Measurements from ENCODE around the gene SLC22A3. TPM values are rescaled to one million over a fixed set of nuclear protein-coding genes. Genes with fewer than 3 reads are reported as not detected.
A peak's percentile ranks its signal among the peaks of the same experiment; 100 is the strongest.
"Not testable (repeated sequence)": the region's sequence is repeated elsewhere in the genome, so short reads cannot be mapped to it uniquely, and the experiment has no call there.

Gene SLC22A3
- total and polyA plus RNA-seq, 2 donors: 9.1 to 11.0 TPM

DNA sequence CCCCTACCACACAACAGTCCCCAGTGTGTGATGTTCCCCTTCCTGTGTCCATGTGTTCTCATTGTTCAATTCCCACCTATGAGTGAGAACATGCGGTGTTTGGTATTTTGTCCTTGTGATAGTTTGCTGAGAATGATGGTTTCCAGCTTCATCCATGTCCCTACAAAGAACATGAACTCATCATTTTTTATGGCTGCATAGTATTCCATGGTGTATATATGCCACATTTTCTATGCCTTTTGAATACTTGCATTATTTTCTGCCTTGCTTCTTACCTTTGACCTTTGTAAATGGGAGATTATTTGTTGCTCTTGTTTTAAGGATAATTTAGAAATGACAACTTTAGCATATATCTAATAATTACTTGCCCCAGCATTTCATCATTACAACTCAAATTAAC lies 45.3 kb downstream of the SLC22A3 start:
- H3K36me3 ChIP-seq (ENCODE audit: insufficient read depth); H3K4me1 ChIP-seq (ENCODE audit: insufficient read depth); H3K4me3 ChIP-seq (ENCODE audit: low read depth, low read length); DNase-seq (ENCODE audit: extremely low spot score); H3K27ac ChIP-seq (ENCODE audit: low read depth): not testable (repeated sequence)
- 96% methylated on average over 1 of the region's 1 CpG for WGBS

DNA sequence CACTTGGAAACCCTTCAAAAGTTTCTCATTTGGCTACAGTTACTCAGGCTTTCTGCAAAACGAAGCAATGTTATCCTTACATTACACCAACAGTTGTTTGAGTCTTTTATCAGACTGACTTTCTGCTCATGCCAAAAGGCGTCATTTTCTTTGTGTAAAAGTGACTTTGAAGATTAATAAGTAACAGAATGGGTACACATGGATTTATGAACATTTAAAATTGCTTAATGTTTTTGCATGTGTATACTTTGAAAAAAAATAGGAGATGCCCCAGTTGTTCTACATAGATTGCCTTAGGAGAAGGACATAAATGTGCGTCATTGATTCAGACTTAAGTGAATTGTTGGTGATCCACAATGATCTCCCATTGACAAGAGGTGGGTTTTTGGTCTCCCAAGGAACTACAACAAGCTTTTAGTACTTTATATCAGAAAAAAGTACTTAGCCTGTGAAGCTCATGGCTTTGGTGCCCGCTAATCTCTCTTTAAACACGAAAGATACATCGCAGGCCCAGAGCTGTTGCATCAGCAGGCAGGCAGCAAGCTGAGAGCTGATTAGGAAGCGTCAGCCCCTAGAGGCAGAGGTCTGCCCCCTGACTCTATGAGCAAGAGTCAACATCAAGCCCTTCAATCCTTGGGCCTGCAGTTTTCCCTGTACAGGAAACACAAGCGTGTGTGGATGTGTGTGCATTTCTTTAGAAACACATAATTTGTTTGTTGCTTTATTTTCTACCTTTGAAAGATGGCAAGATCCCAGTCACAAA lies 45.9 kb downstream of the SLC22A3 start:
- Histone ChIP-seq H3K36me3 (ENCODE audit: insufficient read depth) (no peaks in the 10 kb centered on the region), H3K4me3 (ENCODE audit: low read depth, low read length) (no peak overlapping the region), H3K27ac (ENCODE audit: low read depth) (no peak overlapping the region), H3K4me1 (ENCODE audit: insufficient read depth) (peaks cover 2% of the 10 kb centered on the region)
- 49% methylated on average over 8 of the region's 8 CpGs for WGBS
- DNase-seq (ENCODE audit: extremely low spot score): no peak

DNA sequence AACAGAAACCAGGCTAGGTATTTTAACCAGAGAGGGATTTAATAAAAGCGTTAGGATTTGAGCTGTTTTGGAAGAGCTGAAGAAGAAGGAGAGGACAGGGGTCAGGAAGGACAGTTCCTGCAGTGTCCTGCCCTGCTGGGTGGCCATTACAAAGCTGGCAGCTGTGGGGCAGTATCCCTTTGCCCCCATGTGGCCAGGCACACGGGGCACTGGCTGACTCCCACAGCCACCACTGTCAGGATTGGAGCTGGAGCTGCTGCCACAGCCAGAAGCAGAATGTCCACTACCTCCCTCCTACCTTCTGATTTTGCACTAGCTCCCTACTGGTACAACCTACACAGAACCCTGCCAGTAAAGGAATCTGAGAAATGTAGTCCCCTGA lies 46.5 kb downstream of the SLC22A3 start:
- peak overlapping the region; percentile 29 for H3K27ac ChIP-seq (ENCODE audit: low read depth)
- WGBS: 67% methylated on average over 2 of the region's 2 CpGs

DNA sequence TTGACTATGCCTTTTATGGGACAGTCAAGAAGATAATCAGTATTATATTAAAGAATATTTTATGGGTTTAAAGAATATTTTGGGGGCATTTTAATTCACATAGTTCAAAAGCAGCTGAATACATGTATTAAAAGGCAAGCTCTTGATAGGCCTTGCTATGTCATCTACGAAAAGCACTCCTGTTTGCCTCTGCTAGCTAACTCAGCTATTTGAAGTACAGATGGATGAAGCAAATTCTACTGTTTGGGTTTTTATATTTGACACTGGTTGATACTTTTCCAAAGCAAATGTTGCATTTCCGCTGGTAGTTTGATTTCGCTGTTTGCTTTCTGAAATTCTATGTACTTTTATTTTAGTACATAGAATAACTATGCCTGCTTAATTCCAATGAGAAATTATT lies 47.0 kb downstream of the SLC22A3 start:
- Histone ChIP-seq H3K27ac (ENCODE audit: low read depth) (no peak overlapping the region), H3K36me3 (ENCODE audit: insufficient read depth) (no peaks in the 10 kb centered on the region), H3K4me1 (ENCODE audit: insufficient read depth) (peaks cover 2% of the 10 kb centered on the region), H3K4me3 (ENCODE audit: low read depth, low read length) (no peak overlapping the region)
- WGBS: 95% methylated on average over 3 of the region's 3 CpGs
- DNase-seq (ENCODE audit: extremely low spot score): no peak

More for the DNA sequence above, 46.5 kb downstream of the SLC22A3 start:
- Histone ChIP-seq H3K4me1 (ENCODE audit: insufficient read depth) (peaks cover 2% of the 10 kb centered on the region), H3K4me3 (ENCODE audit: low read depth, low read length) (no peak overlapping the region), H3K36me3 (ENCODE audit: insufficient read depth) (no peaks in the 10 kb centered on the region)
- DNase-seq (ENCODE audit: extremely low spot score): no peak

DNA sequence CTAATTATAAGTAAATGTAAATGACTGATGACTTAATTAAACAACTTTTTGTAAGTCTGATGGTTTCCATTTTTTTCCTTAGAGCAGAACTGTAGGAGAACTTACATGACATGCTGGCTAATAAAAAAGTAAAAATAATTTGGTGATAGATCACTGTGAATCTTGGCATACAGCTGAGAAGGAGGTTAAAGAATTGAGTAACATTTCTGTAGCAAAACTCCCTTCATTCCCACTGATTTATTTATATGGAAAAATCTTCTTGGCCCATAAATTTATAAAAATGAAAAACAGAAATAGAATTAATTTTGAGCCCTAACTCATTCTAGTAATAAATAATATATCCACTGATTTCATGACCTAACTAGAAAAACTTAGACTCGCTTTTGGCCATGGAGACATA lies 48.1 kb downstream of the SLC22A3 start:
- no peak overlapping the region for H3K4me3 ChIP-seq (ENCODE audit: low read depth, low read length)
- no peak for DNase-seq (ENCODE audit: extremely low spot score)
- H3K27ac ChIP-seq (ENCODE audit: low read depth): no peak overlapping the region
- 78% methylated on average over 1 of the region's 1 CpG for WGBS
- H3K4me1 ChIP-seq (ENCODE audit: insufficient read depth): peaks cover 2% of the 10 kb centered on the region
- H3K36me3 ChIP-seq (ENCODE audit: insufficient read depth): no peaks in the 10 kb centered on the region

DNA sequence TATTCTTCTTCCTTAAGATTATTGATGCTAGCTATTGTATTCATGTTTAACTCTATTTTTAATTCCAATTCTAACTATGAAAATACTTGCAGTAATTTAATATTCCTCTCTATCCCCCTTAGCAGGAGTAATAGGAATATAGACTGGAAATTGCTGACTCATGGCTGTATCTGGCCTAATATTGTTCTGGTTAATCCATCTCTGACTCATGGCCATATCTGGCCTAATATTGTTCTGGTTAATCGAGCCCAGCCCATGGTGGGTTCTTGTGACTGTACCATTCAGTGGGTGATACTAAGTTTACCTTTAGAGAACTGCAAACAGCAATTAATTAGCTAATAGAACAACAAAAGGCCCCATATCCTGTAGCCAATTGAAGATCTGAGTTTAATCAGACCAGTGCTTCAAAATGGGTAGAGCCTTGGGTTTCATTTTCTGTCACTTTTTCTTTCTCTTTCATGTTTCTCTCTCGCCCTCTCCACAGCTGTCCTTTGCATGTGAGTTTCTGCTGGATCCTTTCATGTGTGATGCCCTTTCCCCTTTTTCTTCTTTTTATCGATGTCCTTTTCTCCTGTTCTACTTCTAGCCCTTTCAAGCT lies 50.6 kb downstream of the SLC22A3 start:
- Histone ChIP-seq H3K27ac (ENCODE audit: low read depth) (no peak overlapping the region), H3K4me1 (ENCODE audit: insufficient read depth) (peaks cover 2% of the 10 kb centered on the region), H3K36me3 (ENCODE audit: insufficient read depth) (no peaks in the 10 kb centered on the region), H3K4me3 (ENCODE audit: low read depth, low read length) (no peak overlapping the region)
- no peak for DNase-seq (ENCODE audit: extremely low spot score)
- 79% methylated on average over 3 of the region's 3 CpGs for WGBS

DNA sequence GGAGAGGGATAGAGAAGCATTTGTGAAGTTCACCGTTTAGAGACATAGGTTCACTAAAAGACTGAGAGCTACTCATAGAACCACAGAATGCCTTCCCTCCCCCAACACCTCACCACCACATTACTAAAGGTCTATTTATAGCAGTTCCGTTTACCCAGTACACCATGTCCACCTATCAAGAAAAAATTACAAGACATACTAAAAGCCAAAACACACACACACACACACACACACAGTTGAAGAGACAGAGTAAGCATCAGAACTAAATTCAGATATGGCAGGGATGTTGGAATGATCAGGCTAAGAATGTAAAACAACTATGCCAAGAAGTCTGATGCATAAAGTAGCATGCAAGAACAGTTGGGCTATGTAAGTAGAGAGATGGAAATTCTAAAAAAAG lies 52.3 kb downstream of the SLC22A3 start:
- WGBS: 51% methylated on average over 2 of the region's 2 CpGs
- Histone ChIP-seq H3K27ac (ENCODE audit: low read depth) (no peak overlapping the region), H3K4me3 (ENCODE audit: low read depth, low read length) (no peak overlapping the region), H3K4me1 (ENCODE audit: insufficient read depth) (peaks cover 2% of the 10 kb centered on the region), H3K36me3 (ENCODE audit: insufficient read depth) (no peaks in the 10 kb centered on the region)
- no peak for DNase-seq (ENCODE audit: extremely low spot score)

DNA sequence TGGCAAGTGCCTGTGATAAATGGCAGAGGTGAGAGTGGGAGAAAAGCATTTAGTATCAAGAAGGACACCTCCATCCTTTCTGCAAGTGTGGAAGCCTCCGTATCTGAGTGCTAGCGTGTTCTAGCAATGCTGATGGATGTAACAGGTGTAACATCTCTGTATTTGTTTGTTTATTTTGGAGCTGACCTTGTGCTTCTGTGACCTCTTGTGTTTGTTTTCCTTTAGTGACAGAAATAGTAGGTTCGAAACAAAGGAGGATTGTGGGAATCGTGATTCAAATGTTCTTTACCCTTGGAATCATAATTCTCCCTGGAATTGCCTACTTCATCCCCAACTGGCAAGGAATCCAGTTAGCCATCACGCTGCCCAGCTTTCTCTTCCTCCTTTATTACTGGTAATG lies 60.4 kb downstream of the SLC22A3 start:
- WGBS: 77% methylated on average over 5 of the region's 5 CpGs
- no peaks in the 10 kb centered on the region for H3K4me1 ChIP-seq (ENCODE audit: insufficient read depth)
- no peaks in the 10 kb centered on the region for H3K36me3 ChIP-seq (ENCODE audit: insufficient read depth)
- no peak for DNase-seq (ENCODE audit: extremely low spot score)
- H3K4me3 ChIP-seq (ENCODE audit: low read depth, low read length): no peak overlapping the region
- H3K27ac ChIP-seq (ENCODE audit: low read depth): no peak overlapping the region

DNA sequence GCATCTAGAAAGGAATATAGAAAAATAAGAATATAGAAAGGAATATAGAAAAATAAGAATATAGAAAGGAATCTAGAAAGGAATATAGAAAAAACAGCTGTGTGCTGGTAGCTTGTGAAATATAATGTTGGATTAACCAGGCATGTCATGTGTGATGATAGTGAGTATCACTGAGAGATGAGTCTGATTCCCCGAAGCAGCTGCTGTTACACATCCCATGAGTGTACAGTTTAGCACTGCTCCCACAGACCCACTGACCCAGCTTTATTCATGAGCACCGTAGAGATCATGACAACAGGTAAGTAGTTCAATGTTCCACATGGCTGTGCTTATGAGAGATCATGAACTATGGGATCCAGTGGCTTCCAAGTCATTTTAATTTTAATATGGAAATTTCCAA lies 64.8 kb downstream of the SLC22A3 start:
- Histone ChIP-seq H3K36me3 (ENCODE audit: insufficient read depth) (no peaks in the 10 kb centered on the region), H3K4me3 (ENCODE audit: low read depth, low read length) (no peak overlapping the region), H3K27ac (ENCODE audit: low read depth) (no peak overlapping the region), H3K4me1 (ENCODE audit: insufficient read depth) (no peaks in the 10 kb centered on the region)
- DNase-seq (ENCODE audit: extremely low spot score): no peak
- WGBS: 88% methylated on average over 2 of the region's 2 CpGs

DNA sequence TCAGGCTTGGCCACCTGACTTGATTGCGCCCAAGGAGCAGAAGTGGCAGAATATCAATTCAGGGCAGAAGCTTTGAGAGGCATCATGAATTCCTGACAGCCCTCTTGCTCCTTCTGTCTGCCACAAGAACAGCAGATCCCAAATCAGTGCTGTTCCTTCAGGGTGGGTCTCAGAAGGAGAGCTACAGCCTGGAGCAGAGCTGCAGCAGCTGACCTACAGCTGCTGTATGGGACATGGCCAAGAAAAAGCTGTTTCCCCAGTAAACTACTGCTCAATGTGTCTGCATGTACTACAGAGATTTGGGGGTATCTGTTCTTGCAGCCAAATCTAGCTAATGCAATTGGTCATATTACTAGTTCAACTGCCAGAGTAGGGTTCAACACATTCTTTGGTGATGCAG lies 69.0 kb downstream of the SLC22A3 start:
- no peak for DNase-seq (ENCODE audit: extremely low spot score)
- Histone ChIP-seq H3K36me3 (ENCODE audit: insufficient read depth) (no peaks in the 10 kb centered on the region), H3K27ac (ENCODE audit: low read depth) (no peak overlapping the region), H3K4me1 (ENCODE audit: insufficient read depth) (no peaks in the 10 kb centered on the region), H3K4me3 (ENCODE audit: low read depth, low read length) (no peak overlapping the region)
- 89% methylated on average over 1 of the region's 1 CpG for WGBS

DNA sequence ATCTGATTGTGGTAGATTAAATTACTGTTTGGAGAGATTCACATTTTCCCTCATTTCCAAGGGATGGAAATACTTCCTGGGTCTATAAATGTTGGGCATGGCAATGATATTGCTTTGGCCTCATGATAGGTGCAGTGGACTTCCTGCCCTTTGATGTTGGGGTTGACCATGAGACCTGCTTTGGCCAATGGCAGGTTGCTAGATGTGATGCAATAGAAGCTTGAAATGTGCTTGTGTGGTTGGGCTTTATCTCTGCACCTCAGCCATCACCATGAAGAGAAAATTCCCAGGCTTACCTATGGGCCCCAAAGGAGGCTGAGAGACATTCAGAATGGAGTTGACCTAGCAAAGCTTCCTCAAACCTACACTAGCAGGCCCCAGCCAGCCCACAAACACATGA lies 69.4 kb downstream of the SLC22A3 start:
- H3K4me1 ChIP-seq (ENCODE audit: insufficient read depth): no peaks in the 10 kb centered on the region
- H3K4me3 ChIP-seq (ENCODE audit: low read depth, low read length): no peak overlapping the region

DNA sequence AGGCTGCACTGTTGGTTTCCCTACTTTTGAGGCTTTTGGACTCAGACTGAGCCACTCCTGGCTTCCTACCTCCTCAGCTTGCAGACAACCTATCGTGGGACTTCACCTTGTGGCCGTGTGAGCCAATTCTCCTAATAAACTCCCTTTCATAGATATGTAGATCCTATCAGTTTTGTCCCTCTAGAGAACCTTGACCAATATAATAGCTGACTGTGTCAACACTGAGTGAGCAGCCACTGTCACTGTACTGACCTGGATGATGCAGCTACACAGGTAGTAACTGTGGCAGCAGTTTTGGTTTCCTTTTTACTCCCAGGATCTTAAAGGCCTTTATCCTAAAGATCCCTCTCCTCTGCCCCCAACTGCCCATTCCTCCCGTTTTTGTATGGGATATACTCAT lies 70.2 kb downstream of the SLC22A3 start:
- no peak for DNase-seq (ENCODE audit: extremely low spot score)
- H3K27ac ChIP-seq (ENCODE audit: low read depth): no peak overlapping the region
- no peaks in the 10 kb centered on the region for H3K36me3 ChIP-seq (ENCODE audit: insufficient read depth)
- no peaks in the 10 kb centered on the region for H3K4me1 ChIP-seq (ENCODE audit: insufficient read depth)
- no peak overlapping the region for H3K4me3 ChIP-seq (ENCODE audit: low read depth, low read length)
- 84% methylated on average over 3 of the region's 3 CpGs for WGBS

More for the DNA sequence above, 69.4 kb downstream of the SLC22A3 start:
- Histone ChIP-seq H3K36me3 (ENCODE audit: insufficient read depth) (no peaks in the 10 kb centered on the region), H3K27ac (ENCODE audit: low read depth) (no peak overlapping the region)
- DNase-seq (ENCODE audit: extremely low spot score): no peak

DNA sequence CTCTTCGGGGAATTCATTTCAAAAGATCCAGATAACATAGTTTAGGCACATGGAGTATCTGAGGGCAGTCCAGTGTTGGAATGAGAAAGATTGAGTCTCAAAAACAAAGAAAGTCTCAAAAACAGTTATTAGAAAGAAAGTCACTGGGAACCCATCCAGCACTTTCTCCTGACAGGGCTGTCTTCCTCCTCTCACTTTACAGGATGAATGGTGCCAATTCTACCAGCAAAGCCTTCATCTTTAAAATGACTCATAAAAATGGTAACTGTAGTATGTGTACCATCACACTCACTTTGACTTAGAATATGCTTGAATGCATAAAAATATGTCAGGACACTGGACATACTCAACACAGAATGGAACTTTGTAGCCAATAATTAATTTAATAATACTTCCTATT lies 71.3 kb downstream of the SLC22A3 start:
- 76% methylated on average over 1 of the region's 1 CpG for WGBS
- H3K4me1 ChIP-seq (ENCODE audit: insufficient read depth): no peaks in the 10 kb centered on the region
- H3K4me3 ChIP-seq (ENCODE audit: low read depth, low read length): no peak overlapping the region
- DNase-seq (ENCODE audit: extremely low spot score): no peak
- H3K27ac ChIP-seq (ENCODE audit: low read depth): no peak overlapping the region
- H3K36me3 ChIP-seq (ENCODE audit: insufficient read depth): no peaks in the 10 kb centered on the region

DNA sequence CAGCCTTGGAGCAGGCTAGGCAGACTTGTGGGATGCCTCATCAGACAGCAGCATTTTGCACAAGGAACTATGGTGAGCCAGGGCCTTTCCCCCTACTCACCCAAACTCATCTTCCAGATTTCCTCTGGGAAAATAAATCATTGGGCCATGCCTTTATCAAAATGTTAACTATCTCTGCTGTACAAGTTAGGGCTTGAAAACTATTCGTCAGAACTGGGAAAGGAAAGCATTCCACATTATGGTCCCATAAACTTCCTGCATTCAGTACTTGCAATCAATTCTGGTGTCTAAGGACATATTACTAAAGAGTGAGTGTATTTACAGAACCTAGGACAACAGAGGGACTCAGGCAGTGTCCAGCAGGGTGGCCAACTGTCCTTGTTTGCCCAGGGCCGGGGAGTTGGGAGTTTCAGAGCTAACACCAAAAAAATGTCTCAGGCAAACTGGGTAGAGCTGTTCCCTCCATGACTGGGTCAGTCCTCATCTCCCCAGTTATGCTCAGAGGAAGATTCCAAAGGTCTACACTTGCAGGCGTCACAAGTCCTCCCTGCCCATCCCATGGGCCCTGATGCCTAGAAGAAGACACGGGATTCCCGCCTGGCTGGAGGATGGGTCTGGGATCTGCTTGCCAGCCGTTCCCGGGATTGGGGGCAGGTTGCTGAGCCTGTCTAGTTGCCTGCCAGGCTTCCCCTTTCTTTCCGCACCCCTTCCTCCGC lies 72.2 kb downstream of the SLC22A3 start:
- no peak overlapping the region for H3K27ac ChIP-seq (ENCODE audit: low read depth)
- H3K36me3 ChIP-seq (ENCODE audit: insufficient read depth): no peaks in the 10 kb centered on the region
- DNase-seq (ENCODE audit: extremely low spot score): no peak
- WGBS: 92% methylated on average over 9 of the region's 9 CpGs
- H3K4me1 ChIP-seq (ENCODE audit: insufficient read depth): no peaks in the 10 kb centered on the region
- no peak overlapping the region for H3K4me3 ChIP-seq (ENCODE audit: low read depth, low read length)

Measured in urinary bladder (tissue), 4 donors.